ENCODE measurements around the gene BRINP2.

The BRINP2 gene, protein sequence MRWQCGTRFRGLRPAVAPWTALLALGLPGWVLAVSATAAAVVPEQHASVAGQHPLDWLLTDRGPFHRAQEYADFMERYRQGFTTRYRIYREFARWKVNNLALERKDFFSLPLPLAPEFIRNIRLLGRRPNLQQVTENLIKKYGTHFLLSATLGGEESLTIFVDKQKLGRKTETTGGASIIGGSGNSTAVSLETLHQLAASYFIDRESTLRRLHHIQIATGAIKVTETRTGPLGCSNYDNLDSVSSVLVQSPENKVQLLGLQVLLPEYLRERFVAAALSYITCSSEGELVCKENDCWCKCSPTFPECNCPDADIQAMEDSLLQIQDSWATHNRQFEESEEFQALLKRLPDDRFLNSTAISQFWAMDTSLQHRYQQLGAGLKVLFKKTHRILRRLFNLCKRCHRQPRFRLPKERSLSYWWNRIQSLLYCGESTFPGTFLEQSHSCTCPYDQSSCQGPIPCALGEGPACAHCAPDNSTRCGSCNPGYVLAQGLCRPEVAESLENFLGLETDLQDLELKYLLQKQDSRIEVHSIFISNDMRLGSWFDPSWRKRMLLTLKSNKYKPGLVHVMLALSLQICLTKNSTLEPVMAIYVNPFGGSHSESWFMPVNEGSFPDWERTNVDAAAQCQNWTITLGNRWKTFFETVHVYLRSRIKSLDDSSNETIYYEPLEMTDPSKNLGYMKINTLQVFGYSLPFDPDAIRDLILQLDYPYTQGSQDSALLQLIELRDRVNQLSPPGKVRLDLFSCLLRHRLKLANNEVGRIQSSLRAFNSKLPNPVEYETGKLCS

GRCh38 chr1:177170756-177171535, at the start of gene BRINP2:
Gene BRINP2, plus strand, starts transcription at chr1:177170958. Its CDS starts 58,919 bp downstream, at chr1:177229877.
- Histone ChIP-seq H3K36me3 (ENCODE audit: control insufficient read depth, insufficient read depth, low read length) (no peaks in the 10 kb centered on the region), H3K4me3 (ENCODE audit: low read depth, low read length) (peak within 1 kb of the TSS; percentile 67), H3K9ac (ENCODE audit: low read length) (no peak within 1 kb of the TSS), H3K27ac (ENCODE audit: low read depth, low read length) (no peak within 1 kb of the TSS), H3K4me1 (ENCODE audit: control insufficient read depth, insufficient read depth, low read length) (peaks cover 3% of the 10 kb centered on the region; the same call in 1 of the 2 replicates), H3K9me3 (ENCODE audit: control insufficient read depth, insufficient read depth, low read depth, low read length) (no peaks in the 10 kb centered on the region), H3K27me3 (ENCODE audit: control insufficient read depth, insufficient read depth, low read length) (peaks cover 100% of the 10 kb centered on the region)

DNA sequence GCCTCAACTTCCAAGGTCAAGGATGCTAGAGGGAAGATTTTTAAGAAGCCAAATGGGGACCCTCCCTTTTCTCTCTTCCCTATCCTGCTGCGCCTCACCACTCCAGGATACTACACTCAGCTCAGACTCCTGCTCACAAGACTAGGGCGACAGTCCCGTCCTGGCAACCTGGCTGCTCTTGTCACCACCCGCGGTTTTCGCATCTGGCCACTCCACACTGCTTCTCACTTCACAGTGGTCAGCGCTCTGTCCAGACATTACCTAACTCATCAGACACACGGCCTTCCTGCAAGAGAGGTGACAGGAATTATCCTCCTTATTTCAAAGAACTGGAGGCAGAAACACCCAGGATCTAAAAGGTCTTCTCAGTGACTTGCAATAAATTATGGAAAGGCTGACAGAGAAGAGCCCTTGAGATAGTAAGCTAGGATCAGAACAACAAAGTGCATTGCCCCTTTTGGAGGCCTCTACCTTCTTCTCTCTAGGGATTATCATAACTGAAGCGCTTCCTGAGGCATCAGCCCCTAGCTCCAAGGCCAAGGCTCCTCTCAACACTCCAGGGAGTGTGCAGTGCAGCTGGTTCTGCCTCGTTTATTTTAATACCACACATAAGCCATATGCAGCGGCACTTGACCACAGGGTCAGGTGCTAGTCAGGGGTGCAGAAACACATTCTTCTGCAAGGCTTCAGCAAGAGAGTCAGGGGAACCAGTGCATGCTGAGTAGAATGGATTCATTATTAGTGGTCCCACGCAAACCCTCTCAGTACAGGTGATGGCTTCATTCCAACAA, 48.1 kb upstream of the BRINP2 start:
- Histone ChIP-seq H3K4me3 (ENCODE audit: low read depth, low read length) (no peak overlapping the region), H3K27ac (ENCODE audit: low read depth, low read length) (no peak overlapping the region), H3K27me3 (ENCODE audit: control insufficient read depth, insufficient read depth, low read length) (no peaks in the 10 kb centered on the region), H3K36me3 (ENCODE audit: control insufficient read depth, insufficient read depth, low read length) (no peaks in the 10 kb centered on the region), H3K9ac (ENCODE audit: low read length) (no peak overlapping the region), H3K9me3 (ENCODE audit: control insufficient read depth, insufficient read depth, low read depth, low read length) (no peaks in the 10 kb centered on the region), H3K4me1 (ENCODE audit: control insufficient read depth, insufficient read depth, low read length) (no peaks in the 10 kb centered on the region)

DNA sequence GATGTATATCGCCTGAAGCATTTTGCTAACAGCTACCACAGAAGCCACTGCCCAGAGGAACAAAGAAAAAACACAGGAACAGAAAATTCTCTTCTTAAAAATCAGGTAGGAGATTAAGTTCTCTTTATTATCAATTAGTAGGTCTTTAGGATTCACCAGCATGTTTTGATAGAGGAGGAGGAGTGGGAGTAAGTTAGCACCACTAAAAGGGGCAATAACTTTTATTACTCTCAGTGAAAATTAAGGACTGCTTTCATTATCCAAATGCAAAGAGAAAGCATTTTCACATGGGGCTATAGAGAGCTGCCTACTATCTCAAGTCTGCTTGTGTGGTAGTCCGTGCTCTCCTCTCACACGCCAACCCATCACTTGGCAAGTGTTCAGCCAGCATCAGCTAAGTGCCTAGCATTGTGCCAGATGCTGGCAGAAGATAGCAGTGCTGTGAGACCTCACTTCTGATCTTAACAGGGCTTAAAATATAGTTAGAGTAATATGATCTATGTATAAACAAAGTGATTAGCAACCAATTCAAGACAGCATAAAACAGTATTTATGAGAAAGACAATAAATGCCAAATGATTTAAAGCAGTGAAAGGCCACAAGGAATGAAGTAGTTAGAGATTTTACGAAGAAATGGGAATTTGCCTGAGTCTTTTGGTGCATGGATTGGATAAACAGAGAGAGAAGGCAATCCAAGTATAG, 46.0 kb upstream of the BRINP2 start:
- H3K36me3 ChIP-seq (ENCODE audit: control insufficient read depth, insufficient read depth, low read length) = no peaks in the 10 kb centered on the region
- H3K4me3 ChIP-seq (ENCODE audit: low read depth, low read length) = no peak overlapping the region
- no peaks in the 10 kb centered on the region for H3K4me1 ChIP-seq (ENCODE audit: control insufficient read depth, insufficient read depth, low read length)
- no peaks in the 10 kb centered on the region for H3K9me3 ChIP-seq (ENCODE audit: control insufficient read depth, insufficient read depth, low read depth, low read length)
- H3K9ac ChIP-seq (ENCODE audit: low read length) = no peak overlapping the region
- no peak overlapping the region for H3K27ac ChIP-seq (ENCODE audit: low read depth, low read length)
- no peaks in the 10 kb centered on the region for H3K27me3 ChIP-seq (ENCODE audit: control insufficient read depth, insufficient read depth, low read length)

- Histone ChIP-seq H3K4me3 (ENCODE audit: low read depth, low read length) (no peak overlapping the region), H3K36me3 (ENCODE audit: control insufficient read depth, insufficient read depth, low read length) (no peaks in the 10 kb centered on the region), H3K27me3 (ENCODE audit: control insufficient read depth, insufficient read depth, low read length) (no peaks in the 10 kb centered on the region), H3K9ac (ENCODE audit: low read length) (no peak overlapping the region), H3K4me1 (ENCODE audit: control insufficient read depth, insufficient read depth, low read length) (no peaks in the 10 kb centered on the region), H3K9me3 (ENCODE audit: control insufficient read depth, insufficient read depth, low read depth, low read length) (no peaks in the 10 kb centered on the region), H3K27ac (ENCODE audit: low read depth, low read length) (no peak overlapping the region)
Observed at GRCh38 chr1:177126267-177126666, 44.5 kb upstream of the BRINP2 start.

DNA sequence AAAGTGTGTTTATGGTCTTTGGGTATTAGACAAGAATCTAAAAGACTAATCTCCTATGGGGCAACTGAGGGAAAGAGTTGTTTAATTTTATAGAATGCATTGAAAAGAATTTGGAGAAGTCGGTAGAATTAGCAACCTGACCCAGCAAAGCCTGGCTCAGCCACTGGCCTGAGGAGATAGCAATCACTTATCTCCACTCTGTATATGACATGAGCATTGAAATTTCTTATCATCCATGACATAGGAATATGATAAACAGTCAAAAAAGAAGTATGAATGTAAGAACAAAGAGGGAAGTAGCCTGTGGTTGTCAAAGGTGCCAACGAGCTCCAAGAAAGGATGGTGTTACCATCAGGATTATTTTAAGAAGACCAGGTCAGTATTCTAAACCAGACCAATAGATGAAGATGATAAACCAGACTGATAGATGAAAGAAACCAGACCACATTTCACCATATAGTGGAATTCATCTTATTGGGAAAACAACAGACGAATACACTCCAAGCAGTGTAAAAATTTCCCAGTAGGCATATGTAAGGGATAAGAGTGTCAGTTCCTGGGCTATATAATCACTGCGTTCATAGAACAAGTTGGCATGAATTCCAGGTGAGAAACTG, 42.0 kb upstream of the BRINP2 start:
- Histone ChIP-seq H3K9me3 (ENCODE audit: control insufficient read depth, insufficient read depth, low read depth, low read length) (no peaks in the 10 kb centered on the region), H3K27me3 (ENCODE audit: control insufficient read depth, insufficient read depth, low read length) (no peaks in the 10 kb centered on the region), H3K36me3 (ENCODE audit: control insufficient read depth, insufficient read depth, low read length) (no peaks in the 10 kb centered on the region), H3K4me3 (ENCODE audit: low read depth, low read length) (no peak overlapping the region), H3K27ac (ENCODE audit: low read depth, low read length) (no peak overlapping the region), H3K9ac (ENCODE audit: low read length) (no peak overlapping the region), H3K4me1 (ENCODE audit: control insufficient read depth, insufficient read depth, low read length) (no peaks in the 10 kb centered on the region)

DNA sequence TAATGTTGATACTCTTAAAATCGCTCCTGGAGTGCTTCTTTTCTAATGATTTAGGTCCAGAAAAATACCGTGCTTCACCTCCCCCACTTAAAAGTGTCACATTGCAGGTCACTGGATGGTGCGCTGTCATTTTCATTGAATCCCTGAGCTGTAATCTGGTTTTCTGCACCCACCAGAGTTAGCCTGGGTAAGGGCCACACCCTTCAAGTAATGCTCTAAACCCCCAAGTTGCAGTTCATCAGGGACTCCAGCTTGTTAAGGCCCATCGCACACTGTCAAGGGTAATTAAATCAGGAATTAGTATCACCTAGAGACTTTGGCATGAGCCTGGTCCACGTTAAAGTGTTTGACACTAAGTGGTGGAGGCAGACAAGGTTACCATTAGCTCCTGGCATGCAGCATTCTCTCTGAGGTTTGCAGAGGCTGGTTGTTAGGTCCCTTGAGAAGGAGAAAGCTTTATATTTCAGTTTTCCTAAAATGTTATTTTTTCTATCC, 40.3 kb upstream of the BRINP2 start:
- Histone ChIP-seq H3K27ac (ENCODE audit: low read depth, low read length) (no peak overlapping the region), H3K9ac (ENCODE audit: low read length) (no peak overlapping the region), H3K36me3 (ENCODE audit: control insufficient read depth, insufficient read depth, low read length) (no peaks in the 10 kb centered on the region), H3K4me3 (ENCODE audit: low read depth, low read length) (no peak overlapping the region), H3K4me1 (ENCODE audit: control insufficient read depth, insufficient read depth, low read length) (no peaks in the 10 kb centered on the region), H3K27me3 (ENCODE audit: control insufficient read depth, insufficient read depth, low read length) (no peaks in the 10 kb centered on the region), H3K9me3 (ENCODE audit: control insufficient read depth, insufficient read depth, low read depth, low read length) (no peaks in the 10 kb centered on the region)

GRCh38 chr1:177131723-177132122, 39.0 kb upstream of the BRINP2 start:
- H3K4me3 ChIP-seq (ENCODE audit: low read depth, low read length) = no peak overlapping the region

GRCh38 chr1:177132141-177132540, 38.6 kb upstream of the BRINP2 start:
- H3K4me1 ChIP-seq (ENCODE audit: control insufficient read depth, insufficient read depth, low read length) = no peaks in the 10 kb centered on the region
- H3K9ac ChIP-seq (ENCODE audit: low read length) = no peak overlapping the region
- no peaks in the 10 kb centered on the region for H3K27me3 ChIP-seq (ENCODE audit: control insufficient read depth, insufficient read depth, low read length)
- no peaks in the 10 kb centered on the region for H3K36me3 ChIP-seq (ENCODE audit: control insufficient read depth, insufficient read depth, low read length)
- H3K9me3 ChIP-seq (ENCODE audit: control insufficient read depth, insufficient read depth, low read depth, low read length) = no peaks in the 10 kb centered on the region
- no peak overlapping the region for H3K4me3 ChIP-seq (ENCODE audit: low read depth, low read length)
- no peak overlapping the region for H3K27ac ChIP-seq (ENCODE audit: low read depth, low read length)

More at GRCh38 chr1:177131723-177132122, 39.0 kb upstream of the BRINP2 start:
- Histone ChIP-seq H3K4me1 (ENCODE audit: control insufficient read depth, insufficient read depth, low read length) (no peaks in the 10 kb centered on the region), H3K36me3 (ENCODE audit: control insufficient read depth, insufficient read depth, low read length) (no peaks in the 10 kb centered on the region), H3K9me3 (ENCODE audit: control insufficient read depth, insufficient read depth, low read depth, low read length) (no peaks in the 10 kb centered on the region), H3K27ac (ENCODE audit: low read depth, low read length) (no peak overlapping the region), H3K9ac (ENCODE audit: low read length) (no peak overlapping the region), H3K27me3 (ENCODE audit: control insufficient read depth, insufficient read depth, low read length) (no peaks in the 10 kb centered on the region)

GRCh38 chr1:177133977-177134538, 36.7 kb upstream of the BRINP2 start:
- no peaks in the 10 kb centered on the region for H3K27me3 ChIP-seq (ENCODE audit: control insufficient read depth, insufficient read depth, low read length)
- H3K9ac ChIP-seq (ENCODE audit: low read length) = no peak overlapping the region
- H3K9me3 ChIP-seq (ENCODE audit: control insufficient read depth, insufficient read depth, low read depth, low read length) = no peaks in the 10 kb centered on the region
- no peak overlapping the region for H3K4me3 ChIP-seq (ENCODE audit: low read depth, low read length)
- no peaks in the 10 kb centered on the region for H3K36me3 ChIP-seq (ENCODE audit: control insufficient read depth, insufficient read depth, low read length)
- H3K27ac ChIP-seq (ENCODE audit: low read depth, low read length) = no peak overlapping the region
- H3K4me1 ChIP-seq (ENCODE audit: control insufficient read depth, insufficient read depth, low read length) = no peaks in the 10 kb centered on the region

Measured in HUES6 (cell line).